ENCODE results near the gene GDF7. TPM values are rescaled to one million over a fixed set of nuclear protein-coding genes. Genes with fewer than 3 reads are reported as not detected.

GDF7 gene
- polyA plus RNA-seq, 3 donors: not detected

GRCh38 chr2:20728114-20728758 is 61.3 kb downstream of the GDF7 start:
- peak overlapping the region in 2 of 7 donors; percentile 40 to 41 for H3K27ac Mint-ChIP-seq
- Histone ChIP-seq H4K20me1 (ENCODE audit: insufficient read depth, low read length) (no peaks in the 10 kb centered on the region), H3K9me3 (replicated peaks in 1 of 2; ENCODE audit: control insufficient read depth in 1 of 2, insufficient read depth in 1 of 2, low read length in 2 of 2) (no peaks in the 10 kb centered on the region), H3K36me3 (replicated peaks in 1 of 2; ENCODE audit: control insufficient read depth in 1 of 2, insufficient read depth in 2 of 2, low read length in 2 of 2) (peaks cover 0 to 2% of the 10 kb centered on the region in 2 donors), H3K4me2 (replicated peaks; ENCODE audit: extremely low read depth, low read length, poor library complexity, severe bottlenecking) (no peak overlapping the region), H3K27ac (ENCODE audit: low read depth in 1 of 2, low read length in 2 of 2) (no peak overlapping the region), H2AFZ (ENCODE audit: insufficient read depth, low read depth, low read length, poor library complexity, severe bottlenecking) (no peak overlapping the region), H3K9ac (ENCODE audit: insufficient read depth, low read length, poor library complexity, severe bottlenecking) (no peak overlapping the region), H3K79me2 (ENCODE audit: insufficient read depth, low read length) (no peaks in the 10 kb centered on the region), H3K4me1 (ENCODE audit: control insufficient read depth in 1 of 2, insufficient read depth in 2 of 2, low read length in 2 of 2) (peaks cover 0 to 8% of the 10 kb centered on the region in 2 donors), H3K27me3 (ENCODE audit: control insufficient read depth in 2 of 2, insufficient read depth in 2 of 2, low read length in 2 of 2) (no peaks in the 10 kb centered on the region), H3K4me3 (replicated peaks in 1 of 3; ENCODE audit: low read depth in 2 of 3, low read length in 3 of 3) (no peak overlapping the region)
- no peak for TF ChIP-seq CTCF (IDR thresholded peaks at IDR 0.05)
- peak overlapping the region in 1 of 2 donors; percentile 17 for H3K4me3 Mint-ChIP-seq
- peaks cover 1 to 24% of the 10 kb centered on the region in 2 donors for H3K36me3 Mint-ChIP-seq
- peaks cover 10% of the 10 kb centered on the region for H3K4me1 Mint-ChIP-seq
- peaks cover 0 to 4% (median 0%) of the 10 kb centered on the region in 3 donors for H3K27me3 Mint-ChIP-seq (ENCODE audit: low read depth in 3 of 3)
- 100% methylated on average over 1 of the region's 4 CpGs for WGBS (ENCODE audit: insufficient coverage)
- peaks cover 0 to 3% (median 0%) of the 10 kb centered on the region in 7 donors for H3K9me3 Mint-ChIP-seq
- DNase-seq: peak in 1 of 3 donors; percentile 7
- intact Hi-C loops (cut with micrococcal nuclease): no loop called here

Other genes with a start within 250 kb of the GDF7 start
- gene RHOB, start 220.1 kb upstream of the GDF7 start, polyA plus RNA-seq: 100 to 1,000 TPM in 1 of 3 donors, 10 to 100 TPM in 2; 43.3 to 602 (median 66.3) TPM
- gene HS1BP3, start 16.0 kb upstream of the GDF7 start, polyA plus RNA-seq: 10 to 100 TPM; 45.1 to 48.9 (median 45.4) TPM
- 1 to 10 TPM; 3.7 to 5.7 (median 5.0) TPM for gene LDAH, start 156.0 kb downstream of the GDF7 start, polyA plus RNA-seq

Data from CD14-positive monocyte (primary cell).